LoVo (cell line): ENCODE measurements around the gene ASPG.

Experiments used
- DNase-seq: peaks from one replicate; pipeline ENCODE4 v3.0.0-alpha.2; 2016; ENCODE audit warnings: low spot score

ASPG gene

GRCh38 chr14:104116288-104116755, 30.8 kb downstream of the ASPG start:
- peak; percentile 22 for DNase-seq

DNA sequence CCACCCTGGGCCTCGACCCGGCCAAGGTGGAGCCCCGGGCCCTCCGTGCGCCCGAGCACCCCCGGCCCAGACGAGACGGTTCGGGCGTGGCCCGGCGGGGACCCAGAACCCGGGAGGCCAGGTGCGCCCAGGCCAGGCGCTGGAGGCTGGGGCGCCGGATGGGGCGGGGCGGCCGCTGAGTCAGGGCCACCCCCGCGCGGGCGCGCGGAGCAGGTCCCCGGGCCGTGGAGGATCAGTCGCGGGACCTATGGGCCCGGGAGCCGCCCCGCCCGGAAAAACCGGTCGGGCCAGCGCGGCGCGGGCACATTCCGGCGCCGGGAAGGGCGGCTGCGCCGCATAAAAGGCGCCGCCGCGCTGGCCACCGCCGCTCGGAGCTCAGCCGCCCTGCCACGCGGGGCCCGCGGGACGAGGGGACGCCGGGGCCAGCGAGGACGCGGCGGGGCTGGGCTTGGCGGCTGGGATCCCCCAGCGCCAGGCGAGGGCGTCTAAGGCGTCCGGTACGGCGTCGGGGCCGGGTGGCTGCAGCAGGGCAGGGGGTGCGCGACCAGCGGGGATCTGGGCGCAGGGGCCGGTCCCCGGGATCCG, 31.3 kb downstream of the ASPG start:
- peak; percentile 79 for DNase-seq

GRCh38 chr14:104117341-104118005, 32.0 kb downstream of the ASPG start:
- DNase-seq, result no peak

DNA sequence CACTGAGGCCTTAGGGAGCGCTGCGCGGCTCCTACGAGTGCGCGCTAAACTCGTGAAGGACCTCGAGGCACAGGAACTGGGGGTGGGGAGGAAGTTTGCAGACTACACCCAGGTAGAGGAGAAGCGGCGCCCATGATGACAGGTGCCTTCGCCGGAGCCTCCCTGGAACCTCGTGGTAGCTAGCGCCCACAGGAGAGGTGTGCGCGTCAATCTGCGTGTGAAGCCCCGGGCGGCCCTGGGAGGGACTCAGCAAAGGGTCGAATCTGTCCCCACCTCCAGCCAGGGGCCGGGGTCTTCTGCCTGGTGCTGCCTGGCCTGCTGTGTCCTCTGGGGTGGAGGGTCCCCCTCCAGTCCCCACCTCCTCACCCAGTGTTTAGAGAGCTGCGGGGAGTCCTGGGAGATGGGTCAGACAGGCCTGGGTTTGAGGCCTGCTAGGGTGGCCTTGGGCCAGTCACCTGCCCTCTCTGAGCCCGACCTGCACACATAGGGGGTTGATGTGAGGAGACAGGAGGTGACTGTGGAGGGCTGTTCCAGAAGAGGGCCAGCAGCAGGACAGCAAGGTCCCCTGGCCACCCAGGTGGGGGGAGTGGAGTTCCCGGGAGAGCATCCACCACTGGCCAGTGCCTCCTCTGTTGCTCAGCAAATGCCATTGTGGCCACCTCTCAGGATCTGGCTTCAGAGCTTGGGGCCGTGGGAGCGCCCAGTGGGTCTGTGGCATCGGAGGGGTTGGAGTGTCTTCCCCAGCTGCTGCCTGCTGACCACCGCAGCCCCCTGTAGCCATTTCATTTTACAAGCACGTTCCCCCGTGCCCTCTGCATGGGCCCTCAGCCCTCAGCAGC, 32.7 kb downstream of the ASPG start:
- DNase-seq, result no peak

- DNase-seq, result no peak
Observed at GRCh38 chr14:104119119-104119487, 33.6 kb downstream of the ASPG start.

DNA sequence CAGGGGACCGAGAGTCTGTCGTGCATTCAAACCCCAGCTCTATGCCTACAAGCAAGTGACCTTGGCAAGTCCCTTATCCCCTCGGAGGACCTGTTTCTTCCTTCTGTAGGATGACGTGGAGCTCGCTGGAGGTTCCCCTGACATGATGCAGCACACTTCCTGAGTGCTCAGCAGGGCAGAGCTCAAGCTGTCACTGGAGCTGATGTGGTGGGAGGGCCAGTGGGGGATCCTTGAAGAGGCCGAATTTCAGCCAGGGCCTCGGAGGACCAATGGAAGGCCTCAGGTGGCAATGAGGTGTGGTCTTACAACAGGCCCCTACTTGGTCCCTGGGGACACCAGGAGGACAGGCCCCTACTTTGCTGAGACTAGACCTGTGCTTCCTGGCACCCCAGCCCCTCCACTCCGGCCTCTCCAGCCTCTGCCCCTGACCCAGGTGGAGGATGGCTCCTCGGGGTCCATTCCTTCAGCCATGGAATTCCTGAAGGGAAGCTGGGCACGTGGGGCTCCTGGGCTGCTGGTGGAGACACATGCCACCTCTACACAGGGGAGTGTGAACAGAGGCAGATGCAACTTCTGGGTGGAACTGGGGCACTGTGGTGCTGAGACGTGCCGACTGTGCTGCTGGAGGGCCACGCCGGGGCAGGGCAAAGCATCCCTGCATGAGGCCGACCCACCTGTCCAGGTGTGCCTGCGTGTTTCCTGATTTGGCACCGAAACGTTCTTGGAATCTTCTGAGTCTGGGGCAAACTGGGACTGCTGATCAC, 34.2 kb downstream of the ASPG start:
- no peak for DNase-seq

DNA sequence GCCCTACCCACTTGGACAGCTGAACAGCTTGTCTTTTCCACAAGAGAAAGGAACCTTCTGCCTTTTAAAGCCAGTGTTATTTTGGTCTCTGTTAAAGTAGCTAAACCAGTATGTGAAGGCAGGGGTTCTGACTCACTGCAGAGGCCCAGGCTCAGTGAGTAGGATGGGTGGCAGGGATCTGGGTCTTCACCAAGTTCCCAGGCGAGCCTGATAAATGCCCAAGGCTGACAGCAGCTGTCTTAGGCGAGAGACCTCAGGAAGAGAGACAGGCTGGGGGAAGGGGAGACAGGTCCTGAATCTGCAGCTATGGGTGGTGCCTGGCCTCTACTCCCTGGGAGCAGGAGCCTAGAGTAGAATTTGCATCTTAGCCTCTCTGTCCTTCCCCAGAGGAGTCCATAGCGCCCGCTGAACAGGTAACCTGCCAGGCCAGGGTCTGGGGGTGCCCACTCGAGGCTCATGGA, 34.8 kb downstream of the ASPG start:
- DNase-seq, result no peak

DNA sequence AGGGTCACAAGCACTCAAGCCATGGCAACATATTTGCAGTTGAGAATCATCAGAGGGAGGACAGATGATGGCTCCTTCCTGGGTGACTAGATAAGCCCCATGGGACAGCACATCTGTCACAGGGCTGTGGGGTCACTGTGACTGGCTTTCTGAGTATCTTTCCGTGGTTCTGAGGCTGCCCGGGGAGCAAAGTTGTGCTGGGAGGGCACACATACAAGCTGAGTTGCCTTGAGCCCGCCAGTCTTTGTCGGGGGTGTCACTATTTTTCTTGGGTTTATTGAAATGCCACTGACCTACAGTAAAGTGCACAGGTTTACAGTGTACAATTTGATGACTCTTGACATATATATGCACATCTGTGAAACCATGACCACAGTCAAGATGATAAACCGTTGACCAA, 35.6 kb downstream of the ASPG start:
- no peak for DNase-seq

- DNase-seq, result no peak
Observed at GRCh38 chr14:104123879-104124278, 38.4 kb downstream of the ASPG start.

DNA sequence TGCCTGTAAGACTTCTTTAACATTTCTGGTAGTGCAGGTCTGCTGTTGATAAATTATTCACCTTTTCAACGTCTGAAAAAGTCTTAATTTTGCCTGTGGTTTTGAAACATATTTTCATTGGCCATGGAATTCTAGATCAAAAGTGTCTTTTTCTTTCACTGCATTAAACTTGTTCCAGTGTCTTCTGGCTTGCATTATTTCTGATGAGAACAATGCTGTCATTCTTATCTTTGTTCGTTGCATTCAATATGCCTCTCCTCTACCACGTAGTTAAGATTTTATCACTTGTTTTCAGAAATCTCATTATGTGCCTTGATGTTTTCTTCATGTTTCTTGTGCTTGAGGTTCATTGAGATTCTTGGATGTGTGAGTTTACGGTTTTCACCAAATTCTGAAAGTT, 39.5 kb downstream of the ASPG start:
- DNase-seq, result no peak

DNA sequence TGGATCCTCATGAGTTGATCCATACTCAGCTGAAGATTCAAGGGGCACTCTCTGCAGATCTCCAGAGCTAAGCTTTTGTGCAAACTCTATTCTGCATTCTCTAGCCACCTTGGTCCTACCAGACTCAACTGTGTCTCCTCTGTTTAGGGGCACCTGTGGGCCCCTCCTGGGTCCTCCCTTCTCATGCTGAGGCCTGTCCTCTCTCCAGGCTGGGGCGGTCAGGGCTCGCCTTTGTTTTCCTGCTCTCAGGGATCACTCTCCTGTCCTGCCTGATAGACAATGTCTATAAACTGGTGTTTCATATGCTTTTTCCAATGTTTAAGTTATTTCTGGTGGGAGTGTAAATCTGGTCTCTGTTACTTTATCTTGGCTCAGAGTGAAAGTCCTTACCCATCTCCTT, 41.3 kb downstream of the ASPG start:
- DNase-seq, result no peak

DNA sequence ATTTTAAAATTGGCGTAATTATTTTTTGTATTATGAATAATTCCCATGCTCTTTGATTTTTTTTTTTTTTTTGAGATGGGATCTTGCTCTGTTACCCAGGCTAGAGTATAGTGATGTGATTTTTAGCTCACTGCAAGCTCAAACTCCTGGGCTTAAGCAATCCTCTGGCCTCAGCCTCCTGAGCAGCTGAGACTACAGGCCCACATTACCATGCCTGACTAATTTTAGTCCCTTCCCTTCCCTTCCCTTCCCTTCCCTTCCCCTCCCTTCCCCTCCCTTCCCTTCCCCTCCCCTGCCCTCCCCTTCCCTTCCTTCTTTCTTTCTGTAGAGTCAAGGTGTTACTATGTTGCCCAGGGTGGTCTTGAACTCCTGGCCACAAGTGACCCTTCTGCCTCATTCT, 43.5 kb downstream of the ASPG start:
- DNase-seq, result no peak

DNA sequence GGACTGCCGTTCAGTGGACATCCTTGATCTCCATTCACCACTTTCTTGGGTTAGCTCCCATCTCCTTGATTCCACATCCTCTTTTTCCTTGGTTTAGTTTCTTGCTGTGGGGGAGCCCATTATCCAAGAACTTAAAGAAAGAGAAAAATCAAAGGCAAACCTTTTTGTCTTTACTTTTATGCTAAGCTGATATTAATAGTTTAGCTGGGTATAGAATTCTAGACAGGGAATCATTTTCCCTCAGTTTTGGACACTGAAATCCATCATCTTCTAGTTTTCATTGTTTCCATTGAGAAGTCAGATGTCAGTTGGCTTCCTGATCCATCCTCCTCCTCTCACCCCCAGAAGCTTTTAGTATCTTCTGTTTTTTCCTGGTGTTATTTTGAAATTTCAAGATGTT, 44.1 kb downstream of the ASPG start:
- DNase-seq, result no peak

DNA sequence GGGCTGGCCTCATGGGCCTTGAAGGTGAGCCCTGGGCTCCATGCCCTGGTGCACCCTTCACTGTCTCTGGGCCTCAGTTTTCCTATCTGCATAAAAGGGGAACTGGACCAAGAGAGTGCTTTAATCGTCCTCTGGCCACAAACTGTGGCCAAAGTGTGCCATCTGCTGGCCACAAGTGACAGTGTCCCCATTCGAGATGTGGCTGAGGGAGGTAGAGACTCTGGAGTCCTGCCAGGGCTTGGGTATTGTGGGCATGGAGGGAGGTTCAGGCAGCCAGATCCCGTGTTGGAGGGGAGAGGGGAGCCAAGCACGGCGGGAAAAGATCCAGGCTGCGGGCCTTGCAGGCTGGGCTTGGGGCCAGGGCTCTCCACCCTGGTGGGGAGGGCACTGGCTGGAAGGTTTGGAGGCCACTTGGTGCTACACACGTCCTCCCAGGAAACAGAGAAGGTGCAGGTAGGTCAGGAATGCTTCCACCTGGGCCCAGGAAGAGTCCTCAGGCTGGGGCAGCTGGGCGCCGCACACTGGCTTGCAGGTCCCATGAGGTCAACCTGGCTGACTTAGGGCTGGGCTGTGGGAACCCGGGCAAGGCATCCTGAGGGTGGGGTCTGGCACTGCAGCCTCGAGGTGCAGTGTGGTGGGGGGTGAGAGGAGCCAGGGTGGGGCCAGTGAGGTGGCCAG, 45.6 kb downstream of the ASPG start:
- peak; percentile 38 for DNase-seq

GRCh38 chr14:104131968-104132732, 46.6 kb downstream of the ASPG start:
- no peak for DNase-seq

- no peak for DNase-seq
Observed at GRCh38 chr14:104132981-104133380, 47.5 kb downstream of the ASPG start.

DNA sequence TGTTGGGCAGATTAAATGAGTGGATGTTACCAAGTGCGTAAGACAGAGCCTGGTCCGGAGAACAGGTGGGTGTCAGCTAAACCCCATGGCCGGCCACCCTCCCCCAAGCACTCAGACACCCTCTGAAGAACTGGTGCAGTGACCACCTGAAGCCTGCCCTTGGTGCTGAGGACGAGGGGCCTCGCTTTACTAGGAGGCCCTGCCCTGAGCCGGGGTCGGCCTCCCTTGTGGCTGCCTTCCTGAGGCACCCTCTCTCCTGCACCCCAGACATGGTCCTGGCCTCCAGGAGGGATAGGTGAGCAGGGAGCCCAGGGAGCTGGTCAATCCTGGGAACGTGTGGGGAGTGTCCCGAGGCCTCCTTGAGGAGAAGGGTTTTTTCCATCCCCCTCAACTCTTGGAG, 48.0 kb downstream of the ASPG start:
- DNase-seq, result no peak

GRCh38 chr14:104134061-104134965, 48.8 kb downstream of the ASPG start:
- DNase-seq, result no peak

- no peak for DNase-seq
Observed at GRCh38 chr14:104135121-104135903, 49.8 kb downstream of the ASPG start.
